Measurements from ENCODE around the gene FOXN1. TPM values are rescaled to one million over a fixed set of nuclear protein-coding genes. Genes with fewer than 3 reads are reported as not detected.
A peak's percentile ranks its signal among the peaks of the same experiment; 100 is the strongest.

The FOXN1 gene
- polyA plus RNA-seq, 2 of the 4 experiments (the other 2 are of a cell fraction): not detected

DNA sequence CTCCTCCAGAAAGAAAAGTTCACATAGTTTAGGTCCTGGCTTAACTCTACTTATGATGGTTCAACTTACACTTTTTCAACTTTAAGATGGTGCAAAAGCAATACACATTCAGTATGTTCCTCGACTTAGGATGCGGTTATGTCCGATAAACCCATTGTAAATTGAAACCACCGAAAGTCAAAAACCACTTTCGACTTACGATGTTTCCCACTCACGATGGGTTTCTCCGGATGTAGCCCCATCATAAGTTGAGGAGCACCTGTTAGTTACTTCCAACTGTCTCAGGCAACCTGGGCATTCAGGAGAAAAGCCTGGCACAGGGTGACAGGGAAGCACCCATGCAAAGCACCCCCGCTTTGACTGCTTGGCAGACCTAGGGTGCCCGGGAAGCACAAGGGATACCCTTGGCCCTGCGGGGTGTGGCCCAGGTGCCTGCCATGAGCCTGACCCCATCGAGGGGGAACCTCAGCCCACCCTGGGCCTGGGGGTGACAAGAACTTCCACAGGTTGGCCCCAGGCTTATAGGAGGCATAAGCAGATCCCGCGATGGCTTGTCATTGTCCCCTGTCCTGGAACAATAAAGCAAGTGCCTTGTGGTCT, 32.2 kb downstream of the FOXN1 start:
- H3K4me3 ChIP-seq: no peak overlapping the region
- ChIA-PET CTCF (interaction anchor here (0.6 to 15.1 kb wide), 5 partner anchors 9 to 1521 kb away, joined by 3 to 317 read pairs (median 7); partner anchors contain the start of gene FOXN1), POLR2A (no interaction called here)
- FAIRE-seq: no peak
- no peaks in the 10 kb centered on the region for H3K9me3 ChIP-seq
- TF ChIP-seq CBX8 (IDR thresholded peaks at IDR 0.05): no peak
- TF ChIP-seq HOXB5 (CRISPR knock-in tag; IDR thresholded peaks at IDR 0.05): no peak
- TF ChIP-seq, protein P1, sequence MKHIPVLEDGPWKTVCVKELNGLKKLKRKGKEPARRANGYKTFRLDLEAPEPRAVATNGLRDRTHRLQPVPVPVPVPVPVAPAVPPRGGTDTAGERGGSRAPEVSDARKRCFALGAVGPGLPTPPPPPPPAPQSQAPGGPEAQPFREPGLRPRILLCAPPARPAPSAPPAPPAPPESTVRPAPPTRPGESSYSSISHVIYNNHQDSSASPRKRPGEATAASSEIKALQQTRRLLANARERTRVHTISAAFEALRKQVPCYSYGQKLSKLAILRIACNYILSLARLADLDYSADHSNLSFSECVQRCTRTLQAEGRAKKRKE (CRISPR knock-in tag; IDR thresholded peaks at IDR 0.05; ENCODE audit: low read depth): no peak
- TF ChIP-seq, protein P2, sequence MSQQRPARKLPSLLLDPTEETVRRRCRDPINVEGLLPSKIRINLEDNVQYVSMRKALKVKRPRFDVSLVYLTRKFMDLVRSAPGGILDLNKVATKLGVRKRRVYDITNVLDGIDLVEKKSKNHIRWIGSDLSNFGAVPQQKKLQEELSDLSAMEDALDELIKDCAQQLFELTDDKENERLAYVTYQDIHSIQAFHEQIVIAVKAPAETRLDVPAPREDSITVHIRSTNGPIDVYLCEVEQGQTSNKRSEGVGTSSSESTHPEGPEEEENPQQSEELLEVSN (IDR thresholded peaks at IDR 0.05; ENCODE audit: borderline replicate concordance, low read depth): no peak
- no peak for TF ChIP-seq EHMT2 (IDR thresholded peaks at IDR 0.05; ENCODE audit: low read depth)
- TF ChIP-seq JUN (IDR thresholded peaks at IDR 0.05): no peak
- no peak for TF ChIP-seq RAD21 (conservative IDR thresholded peaks at IDR 0.05 in 1 of 2, IDR thresholded peaks at IDR 0.05 in 1 of 2)
- TF ChIP-seq, protein P3, sequence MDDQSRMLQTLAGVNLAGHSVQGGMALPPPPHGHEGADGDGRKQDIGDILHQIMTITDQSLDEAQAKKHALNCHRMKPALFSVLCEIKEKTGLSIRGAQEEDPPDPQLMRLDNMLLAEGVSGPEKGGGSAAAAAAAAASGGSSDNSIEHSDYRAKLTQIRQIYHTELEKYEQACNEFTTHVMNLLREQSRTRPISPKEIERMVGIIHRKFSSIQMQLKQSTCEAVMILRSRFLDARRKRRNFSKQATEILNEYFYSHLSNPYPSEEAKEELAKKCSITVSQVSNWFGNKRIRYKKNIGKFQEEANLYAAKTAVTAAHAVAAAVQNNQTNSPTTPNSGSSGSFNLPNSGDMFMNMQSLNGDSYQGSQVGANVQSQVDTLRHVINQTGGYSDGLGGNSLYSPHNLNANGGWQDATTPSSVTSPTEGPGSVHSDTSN (IDR thresholded peaks at IDR 0.05): no peak
- TF ChIP-seq, protein P4, sequence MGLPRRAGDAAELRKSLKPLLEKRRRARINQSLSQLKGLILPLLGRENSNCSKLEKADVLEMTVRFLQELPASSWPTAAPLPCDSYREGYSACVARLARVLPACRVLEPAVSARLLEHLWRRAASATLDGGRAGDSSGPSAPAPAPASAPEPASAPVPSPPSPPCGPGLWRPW (IDR thresholded peaks at IDR 0.05): no peak
- 0 out of 3 replicates have a peak, but pooled peaks cover 5% of the 10 kb centered on the region for H3K4me1 ChIP-seq
- H3K27ac ChIP-seq: no peak overlapping the region
- no peak for ATAC-seq
- WGBS (ENCODE audit: missing lambda C conversion rate): 70% methylated on average over 14 of the region's 14 CpGs
- no peak overlapping the region for H3K4me2 ChIP-seq
- DNase-seq (ENCODE audit: low read depth in 1 of 2, low spot score in 1 of 2): no peak

DNA sequence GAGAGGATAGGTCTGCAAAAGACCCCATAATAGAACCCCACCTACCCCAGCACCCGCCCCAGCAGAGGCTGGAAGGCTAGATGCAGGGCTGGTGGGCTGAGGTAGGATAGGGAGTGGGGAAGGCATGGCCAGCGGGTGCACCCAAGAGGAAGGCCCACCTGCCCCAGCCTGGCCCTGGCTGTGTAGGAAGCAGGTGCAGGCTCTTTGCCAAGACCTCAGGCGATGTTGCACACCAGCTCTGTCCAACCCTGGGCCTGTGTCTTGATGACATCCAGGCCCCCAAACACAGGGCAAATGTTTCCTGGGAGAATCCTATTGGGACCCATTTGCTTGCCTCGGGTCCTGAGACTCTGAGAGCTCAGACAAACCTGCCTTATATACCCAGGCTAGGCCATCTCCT, 34.1 kb downstream of the FOXN1 start:
- 63% methylated on average over 4 of the region's 4 CpGs for whole genome bisulfite sequencing (ENCODE audit: missing lambda C conversion rate)
- TF ChIP-seq GATA3 (IDR thresholded peaks at IDR 0.05; ENCODE audit: borderline replicate concordance) (no peak), POLR2AphosphoS2 (conservative IDR thresholded peaks at IDR 0.05; ENCODE audit: low read length) (no peak), SREBF2 (IDR thresholded peaks at IDR 0.05) (no peak), RARB (CRISPR knock-in tag; IDR thresholded peaks at IDR 0.05) (no peak), NR3C1 (IDR thresholded peaks at IDR 0.05) (no peak), POLR2A (IDR thresholded peaks at IDR 0.05; ENCODE audit: low read length) (no peak)
- TF ChIP-seq, protein P3 (IDR thresholded peaks at IDR 0.05): no peak
- CTCF ChIA-PET: interaction anchor here (0.6 to 11.5 kb wide), 30 partner anchors 8 to 885 kb away, joined by 3 to 317 read pairs (median 3); partner anchors contain the start of gene FOXN1
- Histone ChIP-seq H3K4me1 (0 out of 3 replicates have a peak, but pooled peaks cover 5% of the 10 kb centered on the region), H3K27ac (no peak overlapping the region), H3K4me3 (no peak overlapping the region), H3K9me3 (no peaks in the 10 kb centered on the region), H3K4me2 (no peak overlapping the region)
- DNase-seq (ENCODE audit: low read depth in 1 of 2, low spot score in 1 of 2) (no peak), FAIRE-seq (no peak), ATAC-seq (peak in 1 of 2 experiments; percentile 9; a peak in 2 of 6 replicates)
- POLR2A ChIA-PET: no interaction called here

DNA sequence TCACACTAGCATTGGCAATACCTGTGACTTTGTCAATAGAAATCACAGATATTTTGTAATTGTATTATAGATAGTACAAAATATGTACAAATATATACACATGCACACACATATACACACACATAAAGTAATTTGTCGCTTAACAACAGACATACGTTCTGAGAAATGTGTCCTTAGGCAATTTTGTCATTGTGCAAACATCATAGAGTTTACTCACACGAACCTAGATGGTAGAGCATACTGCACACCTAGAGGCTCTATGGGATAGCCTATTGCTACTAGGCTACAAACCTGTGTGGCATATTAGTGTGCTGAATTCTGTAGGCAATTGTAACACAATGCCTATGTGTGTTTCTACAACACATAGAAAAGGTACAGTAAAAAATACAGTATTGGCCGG, 35.3 kb downstream of the FOXN1 start:
- no peak overlapping the region for H3K27ac ChIP-seq
- FAIRE-seq (no peak), DNase-seq (ENCODE audit: low read depth in 1 of 2, low spot score in 1 of 2) (no peak), ATAC-seq (no peak)
- WGBS (ENCODE audit: missing lambda C conversion rate): 47% methylated on average over 4 of the region's 4 CpGs
- no peaks in the 10 kb centered on the region for H3K4me1 ChIP-seq
- H3K4me3 ChIP-seq: no peak overlapping the region
- TF ChIP-seq, protein P5, sequence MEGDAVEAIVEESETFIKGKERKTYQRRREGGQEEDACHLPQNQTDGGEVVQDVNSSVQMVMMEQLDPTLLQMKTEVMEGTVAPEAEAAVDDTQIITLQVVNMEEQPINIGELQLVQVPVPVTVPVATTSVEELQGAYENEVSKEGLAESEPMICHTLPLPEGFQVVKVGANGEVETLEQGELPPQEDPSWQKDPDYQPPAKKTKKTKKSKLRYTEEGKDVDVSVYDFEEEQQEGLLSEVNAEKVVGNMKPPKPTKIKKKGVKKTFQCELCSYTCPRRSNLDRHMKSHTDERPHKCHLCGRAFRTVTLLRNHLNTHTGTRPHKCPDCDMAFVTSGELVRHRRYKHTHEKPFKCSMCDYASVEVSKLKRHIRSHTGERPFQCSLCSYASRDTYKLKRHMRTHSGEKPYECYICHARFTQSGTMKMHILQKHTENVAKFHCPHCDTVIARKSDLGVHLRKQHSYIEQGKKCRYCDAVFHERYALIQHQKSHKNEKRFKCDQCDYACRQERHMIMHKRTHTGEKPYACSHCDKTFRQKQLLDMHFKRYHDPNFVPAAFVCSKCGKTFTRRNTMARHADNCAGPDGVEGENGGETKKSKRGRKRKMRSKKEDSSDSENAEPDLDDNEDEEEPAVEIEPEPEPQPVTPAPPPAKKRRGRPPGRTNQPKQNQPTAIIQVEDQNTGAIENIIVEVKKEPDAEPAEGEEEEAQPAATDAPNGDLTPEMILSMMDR (IDR thresholded peaks at IDR 0.05): no peak
- no peak for TF ChIP-seq NFE2L2 (conservative IDR thresholded peaks at IDR 0.05; ENCODE audit: low read length)
- TF ChIP-seq, protein P6, sequence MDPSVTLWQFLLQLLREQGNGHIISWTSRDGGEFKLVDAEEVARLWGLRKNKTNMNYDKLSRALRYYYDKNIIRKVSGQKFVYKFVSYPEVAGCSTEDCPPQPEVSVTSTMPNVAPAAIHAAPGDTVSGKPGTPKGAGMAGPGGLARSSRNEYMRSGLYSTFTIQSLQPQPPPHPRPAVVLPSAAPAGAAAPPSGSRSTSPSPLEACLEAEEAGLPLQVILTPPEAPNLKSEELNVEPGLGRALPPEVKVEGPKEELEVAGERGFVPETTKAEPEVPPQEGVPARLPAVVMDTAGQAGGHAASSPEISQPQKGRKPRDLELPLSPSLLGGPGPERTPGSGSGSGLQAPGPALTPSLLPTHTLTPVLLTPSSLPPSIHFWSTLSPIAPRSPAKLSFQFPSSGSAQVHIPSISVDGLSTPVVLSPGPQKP (IDR thresholded peaks at IDR 0.05; ENCODE audit: low read depth, low read length): no peak
- no peak for TF ChIP-seq JUN (IDR thresholded peaks at IDR 0.05)
- TF ChIP-seq SMC3 (IDR thresholded peaks at IDR 0.05): no peak
- no peak for TF ChIP-seq CBX8 (IDR thresholded peaks at IDR 0.05)
- no peak for TF ChIP-seq HEYL (CRISPR knock-in tag; IDR thresholded peaks at IDR 0.05)
- no peak for TF ChIP-seq NR3C1 (IDR thresholded peaks at IDR 0.05)
- TF ChIP-seq, protein P2 (IDR thresholded peaks at IDR 0.05; ENCODE audit: borderline replicate concordance, low read depth): no peak
- TF ChIP-seq HOXB5 (CRISPR knock-in tag; IDR thresholded peaks at IDR 0.05): no peak
- H3K4me2 ChIP-seq: no peak overlapping the region
- ChIA-PET POLR2A (no interaction called here), CTCF (interaction anchor here (0.6 to 11.5 kb wide), 21 partner anchors 9 to 408 kb away, joined by 3 to 317 read pairs (median 4); partner anchors contain the start of gene FOXN1)
- H3K9me3 ChIP-seq: no peaks in the 10 kb centered on the region

All from A549 (cell line).